A673 (cell line): ENCODE results near the gene GOLGA6L7.
"Not testable (repeated sequence)": the region's sequence is repeated elsewhere in the genome, so short reads cannot be mapped to it uniquely, and the experiment has no call there.

Experiments used
- CTCF ChIP-seq: fragments of 300-800, 200-600 bp; sonication (generic); conservative IDR thresholded peaks from 2 replicates; pipeline ENCODE4 v1.5.1; 2017; ENCODE audit warnings: low read depth, mild to moderate bottlenecking, antibody characterized with exemption, low read length, moderate library complexity, mixed read lengths
- EZH2 ChIP-seq: fragments of 200-600 bp; sonication (generic); IDR thresholded peaks from 2 replicates; pipeline ENCODE4 v1.6.1; 2017; ENCODE audit warnings: borderline replicate concordance, low read depth, mild to moderate bottlenecking, mixed read lengths, antibody characterized with exemption, low read length; ENCODE audit not compliant: poor library complexity, severe bottlenecking

- TF ChIP-seq CTCF, EZH2: not testable (repeated sequence)
These were observed 1.2 kb downstream of the GOLGA6L7 start for GRCh38 chr15:28847247-28847646.
